ENCODE data around the gene RPL18.
"Not testable (repeated sequence)": the region's sequence is repeated elsewhere in the genome, so short reads cannot be mapped to it uniquely, and the experiment has no call there.

RPL18 gene

DNA sequence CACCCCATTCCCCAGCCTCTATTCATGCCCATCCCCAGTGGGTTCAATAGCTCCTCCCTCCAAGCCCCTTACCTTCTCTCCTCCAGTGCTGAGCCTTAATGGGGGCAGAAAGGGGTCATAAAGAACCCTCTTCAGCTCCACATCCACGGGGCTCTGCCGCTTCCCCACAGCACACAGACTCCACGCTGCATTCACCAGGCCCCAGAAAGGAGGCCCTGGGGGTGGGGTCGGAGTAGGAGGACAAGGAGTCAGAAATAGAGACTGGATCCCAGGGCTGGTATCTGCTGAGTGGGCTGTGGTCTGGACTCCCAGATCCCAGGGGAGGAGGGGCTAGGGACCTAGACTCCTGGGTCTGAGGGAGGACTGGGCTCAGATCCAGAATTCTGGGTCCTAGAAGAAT is 25.4 kb upstream of the RPL18 start:
- DNase-seq: no peak

DNA sequence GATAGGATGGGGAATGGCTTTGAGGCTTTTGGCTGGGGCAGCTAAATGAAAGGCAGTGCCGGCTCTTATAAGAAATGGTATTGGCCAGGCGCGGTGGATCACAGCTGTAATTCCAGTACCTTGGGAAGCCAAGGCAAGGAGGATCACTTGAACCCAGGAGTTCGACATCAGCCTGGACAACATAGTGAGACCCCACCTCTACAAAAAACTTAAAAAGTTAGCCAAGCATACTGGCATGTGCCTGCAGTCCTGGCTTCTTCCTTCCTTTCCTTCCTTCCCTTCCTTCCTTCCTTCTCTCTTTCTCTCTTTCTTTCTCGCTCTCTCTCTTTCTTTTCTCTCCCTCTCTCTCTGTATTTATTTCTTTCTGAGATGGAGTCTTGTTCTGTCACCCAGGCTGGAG is 23.9 kb upstream of the RPL18 start:
- DNase-seq: no peak

DNA sequence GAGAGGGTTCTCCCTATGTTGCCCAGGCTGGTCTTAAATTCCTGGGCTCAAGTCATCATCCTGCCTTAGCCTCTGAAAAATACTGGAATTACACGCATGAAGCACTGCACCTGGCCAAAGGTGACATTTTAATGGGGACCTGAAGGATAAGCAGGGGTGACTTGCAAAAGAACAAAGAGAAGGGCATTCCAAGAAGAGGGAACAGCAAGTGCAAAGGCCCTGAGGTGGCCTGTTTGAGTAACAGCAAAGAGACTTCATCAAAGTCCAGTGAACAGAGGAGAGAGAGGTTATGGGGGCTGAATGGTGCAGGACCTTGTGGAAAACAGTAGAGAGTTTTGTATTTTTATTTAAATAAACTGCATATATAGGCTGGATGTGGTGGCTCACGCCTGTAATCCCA is 22.9 kb upstream of the RPL18 start:
- DNase-seq: no peak

DNA sequence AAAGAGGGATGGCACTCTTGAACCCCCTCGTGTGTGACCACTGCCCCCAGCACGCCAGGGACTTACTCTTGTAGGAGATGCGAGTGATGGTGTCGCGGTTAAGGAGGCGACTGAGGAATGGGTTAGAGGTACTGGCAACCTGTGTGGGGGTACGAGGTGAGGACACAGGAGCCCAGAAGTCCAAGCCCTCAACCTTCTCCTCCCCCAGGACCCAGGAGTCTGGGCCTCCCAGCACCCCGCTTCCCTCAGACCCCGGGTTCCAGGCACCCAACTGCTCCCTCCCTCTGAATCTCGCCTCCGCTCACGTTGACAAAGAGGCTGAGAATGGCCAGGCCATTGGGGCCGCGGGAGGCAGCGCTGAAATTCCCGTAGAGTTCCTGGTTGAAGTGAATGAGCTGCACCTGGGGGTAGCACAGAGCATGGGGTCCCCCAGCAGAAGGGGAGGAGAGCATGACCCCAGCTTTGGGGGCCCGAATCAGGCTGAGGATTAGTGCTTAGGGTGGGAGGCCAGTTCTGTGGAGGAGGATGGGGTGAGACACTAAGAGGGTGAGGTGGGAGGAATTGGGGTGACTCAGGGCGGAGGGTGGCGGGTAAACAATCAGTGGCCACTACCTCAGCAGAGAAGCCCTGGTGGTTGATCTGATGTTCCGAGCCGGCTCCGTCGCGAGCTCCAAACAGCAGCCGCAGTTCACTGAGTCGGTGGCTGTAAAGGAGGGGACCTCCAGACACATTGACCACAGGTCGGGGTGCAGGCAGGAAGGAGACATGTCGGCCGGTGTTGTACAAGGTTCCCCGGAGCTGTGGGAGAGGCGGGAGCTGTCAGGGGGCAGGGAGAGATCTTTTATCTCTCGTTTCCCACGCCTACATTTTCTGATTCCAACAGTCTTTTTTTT is 20.8 kb upstream of the RPL18 start:
- peak; percentile 21 for DNase-seq

DNA sequence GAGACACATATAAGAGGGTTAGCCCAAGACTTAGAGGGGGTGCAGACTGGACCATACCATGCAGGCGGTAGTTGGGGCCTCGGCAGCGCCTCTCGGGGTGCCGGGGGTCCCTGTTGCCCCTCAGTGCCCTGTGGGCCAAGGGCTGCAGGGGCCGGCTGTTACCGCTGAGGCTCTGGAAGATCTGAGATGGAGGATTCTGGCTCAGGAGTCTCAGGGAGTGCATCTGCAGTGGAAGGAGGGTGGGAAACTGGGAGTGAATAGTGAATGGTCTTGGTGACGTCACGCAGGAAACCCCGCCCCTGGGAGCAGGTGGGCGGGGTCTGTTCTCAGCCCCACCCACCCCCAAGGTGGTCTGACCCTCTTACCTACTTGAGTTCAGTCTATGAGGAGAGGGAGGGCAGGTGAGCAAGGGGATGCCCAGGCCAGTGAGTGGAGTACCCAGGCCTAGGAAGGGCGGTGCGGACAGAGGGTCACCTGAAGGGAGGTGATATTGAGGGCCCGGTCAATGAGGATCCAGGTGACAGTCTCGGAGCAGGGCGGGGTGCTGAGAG is 19.9 kb upstream of the RPL18 start:
- no peak for DNase-seq

DNA sequence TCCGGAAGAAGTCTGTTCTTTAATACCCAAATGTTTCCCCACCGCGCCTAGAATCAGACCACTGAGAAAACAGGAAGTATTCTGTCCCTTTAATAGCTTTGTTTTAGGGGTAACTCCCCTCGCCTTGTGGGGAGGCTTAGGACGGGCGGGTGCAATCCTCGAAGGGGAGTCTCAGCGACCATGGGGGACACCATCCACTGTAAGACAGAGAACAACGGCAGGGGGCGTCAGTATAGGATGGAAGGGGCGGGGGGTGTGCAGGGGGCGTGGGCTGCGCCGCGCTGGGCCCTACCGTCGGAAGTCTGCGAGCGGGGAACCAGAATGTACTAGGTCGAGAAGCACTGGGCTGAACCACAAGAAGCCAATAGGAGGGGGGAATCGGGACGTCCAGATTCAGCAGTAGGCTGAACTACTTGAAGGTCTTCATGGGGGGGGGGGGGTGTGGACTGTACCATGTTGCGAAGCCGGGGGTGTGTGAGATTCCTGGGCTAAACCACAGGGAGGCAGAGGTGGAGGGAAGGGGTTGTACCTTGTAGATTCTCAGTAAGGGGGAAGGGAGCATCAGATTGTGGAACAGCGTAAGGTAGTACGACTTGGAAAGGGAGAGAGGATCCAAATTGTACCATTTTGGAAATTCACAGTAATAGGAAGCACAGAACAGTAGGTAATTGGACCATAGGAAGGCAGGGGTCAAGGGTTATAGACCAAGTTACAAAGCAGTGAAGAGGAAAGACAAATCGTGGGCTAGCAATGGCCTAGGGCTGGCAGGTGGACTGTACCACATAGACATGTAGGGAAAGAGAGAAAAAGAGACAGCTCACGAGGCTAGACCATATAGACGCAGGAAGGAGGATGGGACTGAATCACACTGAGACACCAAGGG is 19.2 kb upstream of the RPL18 start:
- peak; percentile 93 for DNase-seq

DNA sequence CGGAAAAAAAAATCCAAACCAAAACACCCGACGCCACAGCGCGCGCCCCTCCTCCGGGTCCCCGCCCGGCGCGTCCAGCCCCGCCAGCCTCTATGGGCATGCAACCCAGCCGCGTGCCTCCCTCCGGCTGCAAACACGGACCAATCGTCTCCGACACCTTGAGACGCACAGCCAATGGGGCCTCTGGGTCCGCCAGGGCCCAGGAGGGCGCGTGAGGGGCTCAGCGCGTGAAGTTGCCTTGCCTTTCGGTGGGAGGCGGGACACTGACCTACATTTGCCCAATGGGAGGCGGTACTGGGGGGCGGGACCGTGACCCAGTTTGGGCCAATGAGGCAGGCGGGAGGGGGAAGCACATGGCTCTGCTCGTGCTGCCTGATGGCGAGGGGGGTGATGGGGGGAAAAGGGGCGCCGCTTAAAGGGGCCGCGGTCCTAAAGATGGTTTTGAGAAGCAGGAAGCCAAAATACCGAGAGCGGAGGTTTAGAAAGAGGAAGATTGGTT is 18.5 kb upstream of the RPL18 start:
- DNase-seq: peak; percentile 99

DNA sequence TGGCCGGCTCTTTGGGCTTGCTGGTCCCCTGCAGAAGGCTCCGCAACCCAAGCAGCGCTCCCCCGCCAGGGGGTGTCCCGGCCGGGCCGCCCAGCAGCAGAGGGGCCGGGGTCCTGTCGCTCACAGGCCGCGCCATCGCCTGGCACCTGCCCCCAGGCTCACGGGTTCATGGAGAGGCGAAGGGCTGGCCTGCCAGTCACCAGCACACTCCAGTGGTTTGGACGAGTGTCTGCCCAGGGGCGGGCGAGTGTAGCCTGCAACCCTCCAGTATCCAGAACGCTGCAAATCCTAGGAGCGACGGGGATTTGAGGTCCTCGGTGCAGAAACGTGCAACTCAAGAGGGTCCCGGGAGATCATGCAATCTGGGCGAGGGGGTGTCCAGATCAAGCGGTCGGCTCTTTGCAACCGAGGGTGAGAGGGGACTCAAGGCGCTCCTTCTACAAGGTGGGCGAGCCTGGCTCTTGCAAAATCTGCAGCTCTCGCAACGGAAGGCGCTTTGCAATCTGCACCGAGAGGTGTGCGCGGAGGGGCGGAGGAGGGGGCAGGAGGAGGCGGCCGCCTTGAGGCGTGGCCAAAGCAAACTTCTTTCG is 18.0 kb upstream of the RPL18 start, which contains the start of gene DBP:
TSS of gene DBP (minus strand) at position 521 of the 590 bp plus-strand sequence. CDS start at position 136, 385 bp downstream.
- peak; percentile 61 for DNase-seq

DNA sequence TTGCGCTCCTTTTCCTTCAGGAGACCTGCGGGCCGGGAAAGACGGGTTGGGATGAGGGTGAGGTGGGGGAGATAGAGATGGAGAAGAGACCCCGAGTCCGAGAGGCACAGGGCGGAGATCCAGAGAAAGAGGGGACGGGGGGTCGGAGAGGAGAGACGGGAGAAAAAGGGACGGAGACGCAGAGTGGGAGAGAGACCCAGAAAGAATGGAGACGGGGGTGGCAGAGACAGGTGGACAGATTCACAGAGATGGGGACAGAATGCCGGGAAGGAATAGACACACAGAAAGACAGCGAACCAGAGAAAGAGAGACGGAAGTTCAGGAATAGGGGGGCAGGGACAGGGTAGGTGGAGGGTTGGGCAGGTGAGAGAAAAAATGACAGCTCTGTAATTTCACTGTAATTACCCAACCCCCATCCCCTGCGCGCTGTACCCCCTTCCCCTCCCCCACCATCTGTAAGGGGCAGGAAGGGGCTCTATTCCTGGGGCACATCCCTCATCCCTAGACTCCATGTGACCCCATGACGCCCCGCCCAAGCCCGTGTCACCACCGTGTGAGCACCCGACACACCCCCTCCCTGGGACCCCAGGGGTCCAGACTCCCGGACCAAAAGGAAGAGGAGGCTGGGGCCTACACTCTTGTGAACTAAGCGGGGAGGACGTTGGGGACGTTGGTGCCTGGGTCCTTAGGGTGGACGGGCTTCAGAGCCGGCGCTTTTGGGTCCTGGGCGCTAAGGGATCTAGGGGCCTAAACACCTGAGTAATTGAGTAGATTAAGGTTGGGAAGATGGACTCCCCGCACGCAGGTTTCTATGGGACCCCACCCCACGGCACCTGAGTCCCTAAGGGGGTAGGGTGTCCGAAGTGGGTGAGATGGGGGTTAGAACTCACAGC is 17.2 kb upstream of the RPL18 start:
- DNase-seq: peak; percentile 38

DNA sequence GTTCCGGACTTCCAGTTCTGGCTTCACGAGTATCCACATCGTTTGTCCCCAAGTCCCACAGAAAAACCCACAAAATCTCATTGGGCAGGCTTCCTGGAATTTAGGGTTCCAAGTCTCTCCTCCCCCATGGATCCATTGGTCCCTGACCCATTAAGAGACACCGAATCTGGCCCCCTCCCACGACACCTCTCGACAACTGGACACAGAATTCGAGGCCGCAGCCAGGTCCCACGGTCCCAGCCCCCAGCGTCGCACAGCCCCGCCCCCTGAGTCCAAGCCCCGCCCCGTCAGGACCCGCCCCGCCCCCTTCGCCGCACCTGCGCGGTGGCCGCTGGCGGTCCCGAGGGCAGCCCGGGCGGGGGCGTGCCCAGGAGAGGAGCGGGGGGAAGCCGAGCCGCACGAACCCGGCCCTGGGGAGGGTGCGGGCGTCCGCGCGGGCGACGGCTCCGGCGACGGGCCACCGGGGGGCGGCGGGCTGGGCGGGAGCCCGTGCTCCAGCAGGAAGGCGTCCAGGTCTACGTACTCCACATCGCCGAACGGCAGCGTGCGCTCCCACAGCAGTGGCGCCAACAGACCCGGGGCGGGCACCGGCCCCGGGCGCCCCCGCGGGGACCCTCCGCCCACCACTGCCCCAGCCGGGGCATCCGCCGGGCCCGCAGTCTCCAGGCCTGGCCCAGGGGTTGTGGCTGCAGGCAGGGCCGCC is 16.4 kb upstream of the RPL18 start:
- DNase-seq: peak; percentile 65

DNA sequence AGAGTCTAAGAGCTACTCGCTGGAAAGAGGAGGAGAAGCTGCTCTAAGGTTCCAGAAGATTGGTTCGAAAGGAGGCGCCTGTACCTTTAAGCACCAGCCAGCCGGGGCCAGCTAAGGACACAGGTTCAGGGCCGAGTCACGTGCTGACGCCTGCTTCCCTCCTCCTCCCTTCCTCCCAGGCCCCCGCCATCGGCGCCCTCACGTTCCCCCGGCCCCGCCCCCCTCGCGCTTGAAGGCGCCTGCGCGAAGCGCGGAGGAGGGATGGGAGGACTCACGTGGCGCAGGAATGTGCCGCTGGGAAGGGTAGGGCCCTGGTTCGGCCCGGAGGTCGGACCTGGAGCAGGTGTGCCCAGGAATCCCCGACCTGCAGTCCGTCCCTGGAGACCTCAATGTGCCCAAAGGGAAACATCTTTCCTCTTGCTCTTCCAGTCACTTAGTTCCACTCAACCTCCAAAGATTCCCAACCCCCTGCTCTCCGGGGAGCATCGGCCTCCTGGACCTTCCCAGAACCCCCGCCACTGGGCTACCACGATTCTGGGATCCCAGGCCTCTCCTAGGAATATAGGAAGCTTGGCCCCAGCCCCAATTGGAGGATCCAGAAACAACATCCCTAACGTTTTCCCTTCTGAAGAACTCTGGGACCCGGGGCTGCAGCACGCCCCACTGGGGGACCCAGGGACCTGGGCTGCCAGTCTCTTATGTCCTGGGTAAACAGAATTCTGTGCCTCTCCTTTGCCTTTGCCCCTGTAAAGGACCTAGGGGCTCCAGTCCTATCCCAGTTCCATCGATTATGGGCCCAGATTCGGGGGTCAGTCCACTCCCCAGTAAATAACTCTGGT is 15.7 kb upstream of the RPL18 start:
- DNase-seq: peak; percentile 95

DNA sequence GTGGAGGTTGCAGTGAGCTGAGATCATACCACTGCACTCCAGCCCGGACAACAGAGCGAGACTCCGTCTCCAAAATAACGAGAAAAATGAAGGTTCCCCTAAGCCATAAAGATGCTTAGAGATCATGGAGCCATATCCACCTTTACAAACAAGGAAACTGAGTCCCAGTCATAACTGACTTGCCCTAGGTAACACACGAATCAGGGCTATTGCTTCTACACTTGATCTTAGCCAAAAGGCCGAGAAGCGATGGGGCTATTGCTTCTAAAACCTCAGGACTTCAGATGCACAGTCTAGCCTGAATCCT is 15.0 kb upstream of the RPL18 start:
- no peak for DNase-seq

DNA sequence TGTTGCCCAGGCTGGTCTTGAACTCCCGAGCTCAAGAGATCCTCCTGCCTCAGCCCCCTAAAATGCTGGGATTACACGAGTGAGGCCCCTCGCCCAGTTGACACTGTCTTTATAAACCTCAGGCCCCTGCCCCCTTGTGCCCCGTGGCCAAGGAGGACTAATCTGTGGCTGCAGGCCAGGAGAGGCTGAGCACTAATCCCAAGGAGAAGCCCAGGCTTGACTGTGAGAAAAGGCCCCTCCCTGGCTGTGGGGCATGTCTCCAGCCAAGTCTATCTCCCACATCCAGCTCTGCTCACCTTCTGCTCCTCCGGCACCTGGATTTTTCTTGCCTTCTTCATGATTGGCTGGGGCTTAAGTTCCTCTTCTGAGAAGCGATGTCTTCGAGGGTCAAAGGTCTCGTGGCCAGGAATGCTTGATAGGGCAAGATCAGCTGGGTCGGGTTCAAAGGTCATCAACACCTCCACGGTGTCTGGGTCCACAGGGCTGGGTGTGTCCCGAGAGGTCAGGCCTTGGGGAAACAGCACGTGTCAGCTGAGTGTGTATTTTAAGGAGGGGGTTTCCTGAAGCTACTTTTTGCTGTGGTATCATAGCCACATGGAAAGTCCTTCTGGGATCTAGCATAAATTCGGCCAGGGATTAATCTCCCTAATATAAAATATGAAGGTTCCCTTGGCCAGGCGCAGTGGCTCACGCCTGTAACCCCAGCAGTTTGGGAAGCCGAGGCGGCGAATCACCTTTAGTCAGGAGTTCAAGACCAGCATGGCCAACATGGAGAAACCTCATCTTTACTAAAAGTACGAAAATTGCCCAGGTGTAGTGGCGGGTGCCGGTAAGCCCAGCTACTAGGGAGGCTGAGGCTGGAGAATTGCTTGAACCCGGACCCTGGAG is 14.4 kb upstream of the RPL18 start:
- DNase-seq: peak; percentile 33

DNA sequence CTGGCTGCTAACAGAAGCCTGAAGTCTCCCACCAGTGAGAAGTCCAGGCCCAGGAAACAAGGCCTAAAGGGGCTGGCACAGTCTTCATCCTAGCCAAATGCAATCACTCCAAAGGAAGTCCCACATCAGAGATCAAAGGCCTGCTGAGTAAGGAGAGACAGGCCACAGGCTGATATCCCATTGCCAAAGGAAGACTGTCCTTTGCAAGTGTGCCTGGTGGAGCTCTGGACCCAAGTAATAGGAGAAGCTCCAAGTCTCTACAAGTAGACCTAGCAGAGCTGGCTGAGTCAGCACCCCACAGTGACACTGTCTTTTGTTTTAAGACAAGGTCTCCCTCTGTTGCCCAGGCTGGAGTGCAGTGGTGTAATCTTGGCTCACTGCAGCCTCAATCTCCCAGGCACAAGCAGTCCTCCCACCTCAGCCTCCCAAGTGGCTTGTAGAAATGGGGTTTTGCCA is 13.7 kb upstream of the RPL18 start:
- DNase-seq: peak; percentile 14

DNA sequence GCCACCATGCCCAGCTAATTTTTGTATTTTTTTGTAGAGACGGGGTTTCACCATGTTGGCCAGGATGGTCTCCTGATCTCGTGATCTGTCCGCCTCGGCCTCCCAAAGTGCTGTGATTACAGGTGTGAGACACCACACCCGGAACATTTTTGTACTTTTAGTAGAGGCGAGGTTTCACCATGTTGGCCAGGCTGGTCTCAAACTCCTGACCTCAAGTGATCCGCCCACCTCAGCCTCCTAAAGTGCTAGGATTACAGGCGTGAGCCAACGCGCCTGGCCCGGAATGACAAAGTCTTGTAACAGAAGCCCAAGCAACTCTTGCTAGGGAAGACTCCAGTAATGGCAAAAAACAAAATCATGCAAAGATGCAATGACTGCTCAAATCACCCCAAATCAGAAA is 13.3 kb upstream of the RPL18 start:
- DNase-seq: not testable (repeated sequence)

DNA sequence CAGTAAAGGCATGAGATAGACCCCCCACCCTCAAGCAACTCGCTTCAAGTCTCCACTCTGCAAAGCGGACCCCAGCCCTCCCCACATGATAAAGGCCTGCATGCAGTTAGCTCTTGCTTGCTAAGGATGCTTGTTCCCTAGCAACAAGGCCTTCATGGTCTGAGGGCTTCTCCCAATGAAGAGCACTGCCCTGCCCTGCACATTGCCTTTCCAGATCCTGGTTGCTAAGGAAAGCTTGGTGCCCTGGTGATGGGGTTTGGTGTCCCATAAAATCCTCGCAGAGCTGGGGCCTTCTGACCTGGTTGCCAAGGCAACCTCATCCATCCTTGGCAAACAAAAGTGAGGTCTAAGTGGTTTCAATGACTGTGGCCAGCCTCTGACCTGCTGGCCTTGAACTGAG is 12.2 kb upstream of the RPL18 start:
- peak; percentile 36 for DNase-seq

DNA sequence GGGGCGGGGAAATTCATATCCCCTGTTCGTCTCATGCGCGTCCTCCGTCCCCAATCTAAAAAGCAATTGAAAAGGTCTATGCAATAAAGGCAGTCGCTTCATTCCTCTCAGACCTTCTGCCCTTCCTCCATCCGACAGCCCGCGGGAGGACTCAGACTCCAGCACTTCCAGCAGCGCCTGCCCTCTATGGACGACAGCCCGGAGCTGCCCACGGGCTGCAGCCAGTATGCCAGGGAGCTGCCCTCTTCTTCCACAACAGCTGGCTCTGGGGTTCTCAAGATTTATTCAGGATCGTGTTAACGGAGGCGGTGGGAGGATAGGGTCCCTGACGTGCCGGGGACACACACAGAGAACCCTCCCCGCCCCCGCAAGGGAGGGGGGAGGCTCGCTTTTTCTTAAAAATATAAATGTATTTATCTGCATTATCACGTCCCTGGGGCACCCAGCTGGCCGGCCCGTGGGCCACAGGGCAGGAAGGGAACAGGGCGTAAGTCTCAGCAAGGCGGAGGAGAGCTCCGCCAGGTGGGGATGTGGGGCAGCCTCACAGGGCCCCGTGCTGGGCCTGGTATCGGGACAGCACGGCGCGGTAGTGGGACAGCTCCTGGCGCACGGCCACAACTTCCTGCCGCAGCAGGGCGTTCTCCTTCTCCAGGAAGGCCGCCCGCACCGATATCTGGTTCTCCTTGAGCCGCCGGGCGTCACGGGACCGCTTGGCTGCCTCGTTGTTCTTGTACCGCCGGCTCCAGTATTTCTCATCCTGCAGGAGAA is 11.5 kb upstream of the RPL18 start:
- peak; percentile 78 for DNase-seq

DNA sequence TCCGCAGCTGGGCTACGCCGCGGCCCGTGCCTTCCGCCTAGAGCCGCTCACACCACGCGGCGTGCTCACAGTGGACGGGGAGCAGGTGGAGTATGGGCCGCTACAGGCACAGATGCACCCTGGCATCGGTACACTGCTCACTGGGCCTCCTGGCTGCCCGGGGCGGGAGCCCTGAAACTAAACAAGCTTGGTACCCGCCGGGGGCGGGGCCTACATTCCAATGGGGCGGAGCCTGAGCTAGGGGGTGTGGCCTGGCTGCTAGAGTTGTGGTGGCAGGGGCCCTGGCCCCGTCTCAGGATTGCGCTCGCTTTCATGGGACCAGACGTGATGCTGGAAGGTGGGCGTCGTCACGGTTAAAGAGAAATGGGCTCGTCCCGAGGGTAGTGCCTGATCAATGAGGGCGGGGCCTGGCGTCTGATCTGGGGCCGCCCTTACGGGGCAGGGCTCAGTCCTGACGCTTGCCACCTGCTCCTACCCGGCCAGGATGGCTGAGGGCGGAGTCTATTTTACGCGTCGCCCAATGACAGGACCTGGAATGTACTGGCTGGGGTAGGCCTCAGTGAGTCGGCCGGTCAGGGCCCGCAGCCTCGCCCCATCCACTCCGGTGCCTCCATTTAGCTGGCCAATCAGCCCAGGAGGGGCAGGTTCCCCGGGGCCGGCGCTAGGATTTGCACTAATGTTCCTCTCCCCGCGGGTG is 10.8 kb upstream of the RPL18 start:
- DNase-seq: peak; percentile 55
